ENCODE results near the gene BCL2L12. TPM values are rescaled to one million over a fixed set of nuclear protein-coding genes. Genes with fewer than 3 reads are reported as not detected.

BCL2L12 gene
- polyA plus RNA-seq, 1 experiment, result 21.5 TPM

GRCh38 chr19:49640113-49640898 is 25.4 kb upstream of the BCL2L12 start, which contains the start of gene RRAS:
Gene RRAS (minus strand): TSS chr19:49640143. CDS start chr19:49640098, 45 bp downstream.
- Histone ChIP-seq H3K36me3 (ENCODE audit: control insufficient read depth, insufficient read depth, low read length) (peaks cover 11% of the 10 kb centered on the region), H3K27me3 (ENCODE audit: control insufficient read depth, insufficient read depth, low read length) (no peaks in the 10 kb centered on the region), H3K4me3 (ENCODE audit: low read depth, low read length) (peak within 1 kb of the TSS; percentile 57)
- POLR2A ChIA-PET, result interaction anchor here (0.6 to 1.7 kb wide), 7 partner anchors 36 to 225 kb away, joined by 4 to 9 read pairs (median 5); partner anchors contain the start of genes NOSIP, PRMT1, PRRG2 and RCN3
- CTCF ChIA-PET, result interaction anchor here (0.6 to 2.1 kb wide), 5 partner anchors 32 to 77 kb away, joined by 3 to 9 read pairs (median 3); no protein-coding TSS in a partner anchor
- no peak for TF ChIP-seq CTCF (IDR thresholded peaks at IDR 0.05; ENCODE audit: insufficient read depth, low read depth, low read length)
- peak; percentile 100 for DNase-seq (ENCODE audit: low read depth)

- no peak for TF ChIP-seq CTCF (IDR thresholded peaks at IDR 0.05; ENCODE audit: insufficient read depth, low read depth, low read length)
- peak; percentile 97 for DNase-seq (ENCODE audit: low read depth)
- Histone ChIP-seq H3K27me3 (ENCODE audit: control insufficient read depth, insufficient read depth, low read length) (no peaks in the 10 kb centered on the region), H3K4me3 (ENCODE audit: low read depth, low read length) (peak within 1 kb of the TSS; percentile 71), H3K36me3 (ENCODE audit: control insufficient read depth, insufficient read depth, low read length) (peaks cover 17% of the 10 kb centered on the region)
- POLR2A ChIA-PET, result interaction anchor here (0.6 to 1.0 kb wide), 6 partner anchors 18 to 154 kb away, joined by 3 to 8 read pairs (median 4); no protein-coding TSS in a partner anchor
- CTCF ChIA-PET, result interaction anchor here (0.6 to 2.0 kb wide), 4 partner anchors 31 to 72 kb away, joined by 3 to 9 read pairs (median 6); no protein-coding TSS in a partner anchor
Observed at GRCh38 chr19:49641688-49642491, 23.8 kb upstream of the BCL2L12 start, which contains the start of gene SCAF1. Gene SCAF1 (plus strand): TSS chr19:49642209. CDS start chr19:49645027, 2,818 bp downstream.

- ChIA-PET POLR2A (interaction anchor here (0.6 to 1.0 kb wide), 4 partner anchors 17 to 155 kb away, joined by 3 to 5 read pairs (median 4); no protein-coding TSS in a partner anchor), CTCF (interaction anchor here (2.0 kb wide), 2 partner anchors 30 to 72 kb away, joined by 6 to 9 read pairs; no protein-coding TSS in a partner anchor)
- Histone ChIP-seq H3K4me3 (ENCODE audit: low read depth, low read length) (peak overlapping the region; percentile 71), H3K27me3 (ENCODE audit: control insufficient read depth, insufficient read depth, low read length) (no peaks in the 10 kb centered on the region), H3K36me3 (ENCODE audit: control insufficient read depth, insufficient read depth, low read length) (peaks cover 23% of the 10 kb centered on the region)
- TF ChIP-seq CTCF (IDR thresholded peaks at IDR 0.05; ENCODE audit: insufficient read depth, low read depth, low read length), result no peak
- no peak for DNase-seq (ENCODE audit: low read depth)
Observed at GRCh38 chr19:49642492-49643035, 23.2 kb upstream of the BCL2L12 start.

GRCh38 chr19:49643466-49643865 is 22.3 kb upstream of the BCL2L12 start:
- ChIA-PET POLR2A (no interaction called here), CTCF (interaction anchor here (0.6 to 2.0 kb wide), 4 partner anchors 20 to 73 kb away, joined by 3 to 9 read pairs (median 5); no protein-coding TSS in a partner anchor)
- no peak for DNase-seq (ENCODE audit: low read depth)
- H3K4me3 ChIP-seq (ENCODE audit: low read depth, low read length), result no peak overlapping the region; the same call in 1 of the 2 replicates
- H3K36me3 ChIP-seq (ENCODE audit: control insufficient read depth, insufficient read depth, low read length), result peaks cover 24% of the 10 kb centered on the region
- H3K27me3 ChIP-seq (ENCODE audit: control insufficient read depth, insufficient read depth, low read length), result no peaks in the 10 kb centered on the region
- TF ChIP-seq CTCF (IDR thresholded peaks at IDR 0.05; ENCODE audit: insufficient read depth, low read depth, low read length), result no peak
